ENCODE data around the gene TDP1.

The TDP1 gene

GRCh38 chr14:89965839-89966238 lies 10.1 kb downstream of the TDP1 start:
- no peak for TF ChIP-seq SPI1 (IDR thresholded peaks at IDR 0.05; ENCODE audit: borderline replicate concordance, low read depth)
- no peak for TF ChIP-seq POLR2AphosphoS5 (IDR thresholded peaks at IDR 0.05; ENCODE audit: low read depth)
- TF ChIP-seq REST (IDR thresholded peaks at IDR 0.05; ENCODE audit: insufficient replicate concordance, low read depth) = no peak
- no peak for TF ChIP-seq GABPA (IDR thresholded peaks at IDR 0.05; ENCODE audit: low read depth)
- TF ChIP-seq CTCF (IDR thresholded peaks at IDR 0.05; ENCODE audit: insufficient read depth, low read length) = no peak
- no peaks in the 10 kb centered on the region for H3K27me3 ChIP-seq (ENCODE audit: insufficient read depth, poor library complexity, severe bottlenecking)
- H3K4me3 ChIP-seq (replicated peaks; ENCODE audit: insufficient read depth, low read length) = no peak overlapping the region
- DNase-seq (ENCODE audit: low read depth in 1 of 2, low spot score in 1 of 2) = no peak
- H3K27ac ChIP-seq (replicated peaks) = no peak overlapping the region

GRCh38 chr14:89973234-89973823 lies 17.6 kb downstream of the TDP1 start:
- Histone ChIP-seq H3K27me3 (ENCODE audit: insufficient read depth, poor library complexity, severe bottlenecking) (no peaks in the 10 kb centered on the region), H3K27ac (replicated peaks) (peak overlapping the region; percentile 59), H3K4me3 (replicated peaks; ENCODE audit: insufficient read depth, low read length) (no peak overlapping the region)
- TF ChIP-seq CTCF (IDR thresholded peaks at IDR 0.05; ENCODE audit: insufficient read depth, low read length) = peak; percentile 61
- no peak for TF ChIP-seq GABPA (IDR thresholded peaks at IDR 0.05; ENCODE audit: low read depth)
- peak; percentile 56 to 75 for DNase-seq (ENCODE audit: low read depth in 1 of 2, low spot score in 1 of 2)

GRCh38 chr14:89977668-89978067 lies 21.9 kb downstream of the TDP1 start:
- H3K4me3 ChIP-seq (replicated peaks; ENCODE audit: insufficient read depth, low read length) = no peak overlapping the region
- DNase-seq (ENCODE audit: low read depth in 1 of 2, low spot score in 1 of 2) = no peak
- H3K27ac ChIP-seq (replicated peaks) = no peak overlapping the region
- no peak for TF ChIP-seq SPI1 (IDR thresholded peaks at IDR 0.05; ENCODE audit: borderline replicate concordance, low read depth)
- TF ChIP-seq REST (IDR thresholded peaks at IDR 0.05; ENCODE audit: insufficient replicate concordance, low read depth) = no peak
- TF ChIP-seq GABPA (IDR thresholded peaks at IDR 0.05; ENCODE audit: low read depth) = no peak
- no peak for TF ChIP-seq CTCF (IDR thresholded peaks at IDR 0.05; ENCODE audit: insufficient read depth, low read length)
- no peak for TF ChIP-seq POLR2AphosphoS5 (IDR thresholded peaks at IDR 0.05; ENCODE audit: low read depth)
- no peaks in the 10 kb centered on the region for H3K27me3 ChIP-seq (ENCODE audit: insufficient read depth, poor library complexity, severe bottlenecking)

- no peak overlapping the region for H3K27ac ChIP-seq (replicated peaks)
- H3K27me3 ChIP-seq (ENCODE audit: insufficient read depth, poor library complexity, severe bottlenecking) = no peaks in the 10 kb centered on the region
- H3K4me3 ChIP-seq (replicated peaks; ENCODE audit: insufficient read depth, low read length) = no peak overlapping the region
- no peak for TF ChIP-seq REST (IDR thresholded peaks at IDR 0.05; ENCODE audit: insufficient replicate concordance, low read depth)
- no peak for TF ChIP-seq CTCF (IDR thresholded peaks at IDR 0.05; ENCODE audit: insufficient read depth, low read length)
- TF ChIP-seq GABPA (IDR thresholded peaks at IDR 0.05; ENCODE audit: low read depth) = no peak
- no peak for TF ChIP-seq SPI1 (IDR thresholded peaks at IDR 0.05; ENCODE audit: borderline replicate concordance, low read depth)
- TF ChIP-seq POLR2AphosphoS5 (IDR thresholded peaks at IDR 0.05; ENCODE audit: low read depth) = no peak
- no peak for DNase-seq (ENCODE audit: low read depth in 1 of 2, low spot score in 1 of 2)
These were observed 22.9 kb downstream of the TDP1 start for GRCh38 chr14:89978656-89979055.

Measured in HL-60 (cell line).